OCI-LY3 (cell line): ENCODE measurements around the gene CFAP73.
A peak's percentile ranks its signal among the peaks of the same experiment; 100 is the strongest.

ENCODE experiments used
- H2AFZ ChIP-seq: fragments of 200-600, 300-600 bp; shearing (Covaris generic); 2 replicates; pipeline ENCODE4 v1.6.0; 2014; ENCODE audit warnings: antibody characterized with exemption, low read depth, low read length
- H3K27ac ChIP-seq: fragments of 200-600, 300-600 bp; sonication (generic); 2 replicates; pipeline ENCODE4 v1.5.1; 2014; ENCODE audit warnings: mild to moderate bottlenecking, low read length, moderate library complexity, mixed read lengths
- H3K27me3 ChIP-seq: fragments of 200-600, 300-600 bp; sonication (generic); 2 replicates; pipeline ENCODE4 v1.6.1; 2014; ENCODE audit warnings: low read depth, low read length, mixed read lengths
- H3K36me3 ChIP-seq: fragments of 200-600, 300-600 bp; sonication (generic); replicated peaks from 2 replicates; pipeline ENCODE3; 2014; ENCODE audit warnings: low read depth, low read length, mixed read lengths
- H3K4me1 ChIP-seq: fragments of 300-600, 200-600 bp; sonication (generic); 2 replicates; pipeline ENCODE4 v1.6.1; 2014; ENCODE audit warnings: low read length, mixed read lengths
- H3K4me2 ChIP-seq: fragments of 200-600, 300-600 bp; sonication (generic); 2 replicates; pipeline ENCODE4 v1.6.1; 2014; ENCODE audit warnings: low read length, mixed read lengths
- H3K4me3 ChIP-seq: fragments of 300-600, 200-600 bp; sonication (generic); 2 replicates; pipeline ENCODE4 v1.5.1; 2014; ENCODE audit warnings: antibody characterized with exemption, mild to moderate bottlenecking, low read length, moderate library complexity
- H3K79me2 ChIP-seq: fragments of 300-600, 200-600 bp; shearing (Covaris generic); 2 replicates; pipeline ENCODE4 v1.6.1; 2014; ENCODE audit warnings: mild to moderate bottlenecking, low read length, mixed read lengths
- H3K9ac ChIP-seq: fragments of 300-600, 200-600 bp; shearing (Covaris generic); 2 replicates; pipeline ENCODE4 v1.6.0; 2014; ENCODE audit warnings: mild to moderate bottlenecking, low read length, moderate library complexity
- H3K9me3 ChIP-seq: fragments of 200-600, 300-600 bp; shearing (Covaris generic); 2 replicates; pipeline ENCODE4 v1.6.1; 2014; ENCODE audit warnings: low read length, mixed read lengths; ENCODE audit not compliant: insufficient read depth
- H4K20me1 ChIP-seq: fragments of 200-600, 300-600 bp; sonication (generic); 2 replicates; pipeline ENCODE4 v1.6.1; 2016; ENCODE audit warnings: low read length, mixed read lengths; ENCODE audit not compliant: insufficient read depth
- CTCF ChIP-seq: fragments of 200-600, 300-600 bp; sonication (generic); IDR thresholded peaks from 2 replicates; pipeline ENCODE4 v1.5.1; 2014; ENCODE audit warnings: antibody characterized with exemption, low read length, low read depth
- EZH2phosphoT487 ChIP-seq: fragments of 200-600 bp; shearing (Covaris generic); IDR thresholded peaks from 2 replicates; pipeline ENCODE4 v1.6.1; 2018; ENCODE audit warnings: antibody characterized with exemption, mixed run types, low read depth

The CFAP73 gene

GRCh38 chr12:113183030-113183589, 33.6 kb downstream of the CFAP73 start:
- no peak overlapping the region for H3K4me3 ChIP-seq
- no peak overlapping the region for H3K4me2 ChIP-seq
- TF ChIP-seq CTCF (no peak), EZH2phosphoT487 (no peak)
- H3K79me2 ChIP-seq: peaks cover 72% of the 10 kb centered on the region
- no peaks in the 10 kb centered on the region for H3K9me3 ChIP-seq
- H4K20me1 ChIP-seq: peaks cover 3% of the 10 kb centered on the region; the same call in 1 of the 2 replicates
- H3K9ac ChIP-seq: no peak overlapping the region
- no peak overlapping the region for H2AFZ ChIP-seq
- H3K27ac ChIP-seq: no peak overlapping the region
- H3K27me3 ChIP-seq: no peaks in the 10 kb centered on the region
- H3K4me1 ChIP-seq: peaks cover 23% of the 10 kb centered on the region
- peaks cover 46% of the 10 kb centered on the region for H3K36me3 ChIP-seq

GRCh38 chr12:113184098-113184899, 34.8 kb downstream of the CFAP73 start:
- H2AFZ ChIP-seq: peak overlapping the region; percentile 14; the same call in 1 of the 2 replicates

GRCh38 chr12:113184900-113185179, 35.3 kb downstream of the CFAP73 start:
- peaks cover 37% of the 10 kb centered on the region for H3K36me3 ChIP-seq

More at GRCh38 chr12:113184098-113184899, 34.8 kb downstream of the CFAP73 start:
- Histone ChIP-seq H3K9me3 (no peaks in the 10 kb centered on the region), H3K4me2 (peak overlapping the region; percentile 79), H3K4me1 (peaks cover 23% of the 10 kb centered on the region), H3K36me3 (peaks cover 40% of the 10 kb centered on the region), H3K27me3 (no peaks in the 10 kb centered on the region), H3K4me3 (peak overlapping the region; percentile 99), H3K9ac (peak overlapping the region; percentile 97), H3K27ac (peak overlapping the region; percentile 87), H3K79me2 (peaks cover 72% of the 10 kb centered on the region), H4K20me1 (peaks cover 3% of the 10 kb centered on the region; the same call in 1 of the 2 replicates)
- TF ChIP-seq EZH2phosphoT487: no peak

More at GRCh38 chr12:113184900-113185179, 35.3 kb downstream of the CFAP73 start:
- H3K4me1 ChIP-seq: peaks cover 23% of the 10 kb centered on the region
- H3K27ac ChIP-seq: peak overlapping the region; percentile 87
- H3K27me3 ChIP-seq: no peaks in the 10 kb centered on the region
- peak overlapping the region; percentile 99 for H3K4me3 ChIP-seq
- no peak for TF ChIP-seq EZH2phosphoT487
- TF ChIP-seq CTCF: no peak
- peaks cover 72% of the 10 kb centered on the region for H3K79me2 ChIP-seq
- peak overlapping the region; percentile 97 for H3K9ac ChIP-seq
- H3K9me3 ChIP-seq: no peaks in the 10 kb centered on the region
- peak overlapping the region; percentile 82 for H2AFZ ChIP-seq
- H4K20me1 ChIP-seq: peaks cover 3% of the 10 kb centered on the region; the same call in 1 of the 2 replicates
- H3K4me2 ChIP-seq: peak overlapping the region; percentile 79
